GM12878 (cell line): ENCODE results near the gene CRISP2. TPM values are rescaled to one million over a fixed set of nuclear protein-coding genes. Genes with fewer than 3 reads are reported as not detected.

Experiments
- ATAC-seq: fragments of 200-7000 bp; cut with Tn5 transposase; 3 replicates; pipeline ENCODE4 v1.9.1; 2020; ENCODE audit warnings: mild to moderate bottlenecking, moderate library complexity
- BruUV-seq: library from RNA; stranded (reverse); fragments of 400-500 nt; replicated peaks from 2 replicates; lab custom pipeline; 2021; lab: Mats Ljungman, UMichigan
- CTCF ChIA-PET: fragments of 300-600 bp; sonication (Branson Sonifier 250); formaldehyde crosslinking; extraction: SDS; loops from one replicate; lab custom pipeline; 2021; ENCODE audit warnings: inconsistent platforms; lab: Yijun Ruan, JAX
- POLR2A ChIA-PET: fragments of 350-600 bp; formaldehyde crosslinking; extraction: SDS; loops from one replicate; lab custom pipeline; 2021; ENCODE audit warnings: inconsistent platforms; lab: Charles Lee
- RAD21 ChIA-PET: fragments of 300-600 bp; sonication (Branson Sonifier 250); formaldehyde crosslinking; loops from one replicate; lab custom pipeline; 2023; ENCODE audit warnings: antibody characterized with exemption; ENCODE audit not compliant: unreplicated experiment; lab: Charles Lee
- SMC1A ChIA-PET: fragments of 300-600 bp; sonication (Branson Sonifier 250); formaldehyde crosslinking; loops from one replicate; lab custom pipeline; 2023; ENCODE audit not compliant: unreplicated experiment, uncharacterized antibody; lab: Charles Lee
- DNase-seq: peaks from one replicate; pipeline ENCODE4 v3.0.0-alpha.2; 2011; ENCODE audit warnings: low read depth, low spot score
- FAIRE-seq: peaks from 3 replicates; lab custom pipeline; 2011; peaks lifted over from hg19 to GRCh38; lab: Jason Lieb, UNC
- H2AFZ ChIP-seq: 2 replicates; pipeline ENCODE4 v1.6.0; 2011; ENCODE audit warnings: low read depth, low read length, control low read depth; ENCODE audit not compliant: control insufficient read depth
- H3K27ac ChIP-seq: 2 replicates; pipeline ENCODE4 v1.5.1; 2011; ENCODE audit warnings: control low read depth; ENCODE audit not compliant: control insufficient read depth, insufficient read depth
- H3K27me3 ChIP-seq, 2 experiments: replicated peaks in 1 of 2; 2 replicates each; pipeline versions ENCODE4 v1.6.0 to v1.6.1; 2011; ENCODE audit warnings: low read length in 1 of 2; ENCODE audit not compliant: control insufficient read depth in 2 of 2, insufficient read depth in 2 of 2
- H3K36me3 ChIP-seq, 2 experiments: 2 replicates each; pipeline ENCODE4 v1.5.1; 2011; ENCODE audit warnings: low read length in 1 of 2; ENCODE audit not compliant: control insufficient read depth in 2 of 2, insufficient read depth in 2 of 2
- H3K4me1 ChIP-seq: 2 replicates; pipeline ENCODE4 v1.6.1; 2011; ENCODE audit warnings: mild to moderate bottlenecking, low read length, moderate library complexity, mixed read lengths; ENCODE audit not compliant: control insufficient read depth, insufficient read depth
- H3K4me2 ChIP-seq: 2 replicates; pipeline ENCODE4 v1.6.0; 2011; ENCODE audit warnings: control low read depth; ENCODE audit not compliant: control insufficient read depth, insufficient read depth
- H3K4me3 ChIP-seq: fragments of 200-600 bp; sonication (generic); 2 replicates; pipeline ENCODE4 v1.5.1; 2016
- H3K79me2 ChIP-seq: 2 replicates; pipeline ENCODE4 v1.6.0; 2011; ENCODE audit warnings: low read length; ENCODE audit not compliant: control insufficient read depth, insufficient read depth
- H3K9ac ChIP-seq: 2 replicates; pipeline ENCODE4 v1.8.0; 2011; ENCODE audit warnings: low read length, control low read depth, mixed read lengths; ENCODE audit not compliant: control insufficient read depth, insufficient read depth
- H3K9me3 ChIP-seq: replicated peaks from 3 replicates; pipeline ENCODE4 v1.5.1; 2011; ENCODE audit warnings: mild to moderate bottlenecking, low read length; ENCODE audit not compliant: control insufficient read depth, insufficient read depth
- H4K20me1 ChIP-seq: 2 replicates; pipeline ENCODE4 v1.6.0; 2011; ENCODE audit not compliant: control insufficient read depth, insufficient read depth
- BRCA1 ChIP-seq: IDR thresholded peaks from 2 replicates; pipeline ENCODE4 v1.6.1; 2011; ENCODE audit warnings: low read depth, low read length, improper control_type of control experiment
- DPF2 ChIP-seq: fragments of 450-650 bp; IDR thresholded peaks from 2 replicates; pipeline ENCODE4 v1.6.1; 2017; ENCODE audit warnings: mild to moderate bottlenecking
- ETV6 ChIP-seq, 2 experiments: fragments of 450-650 bp in 1 of 2; IDR thresholded peaks in 1 of 2; conservative IDR thresholded peaks in 1 of 2; 2 replicates each; pipeline ENCODE4 v1.6.1; 2014; ENCODE audit warnings: antibody characterized with exemption in 1 of 2, borderline replicate concordance in 1 of 2, low read depth in 1 of 2, mild to moderate bottlenecking in 1 of 2, moderate library complexity in 1 of 2
- HSF1 ChIP-seq: fragments of 150-350 bp; IDR thresholded peaks from 2 replicates; pipeline ENCODE4 v1.6.1; 2014; ENCODE audit warnings: mild to moderate bottlenecking, low read depth, low read length
- IRF3 ChIP-seq: fragments of 450-650 bp; IDR thresholded peaks from 2 replicates; pipeline ENCODE4 v1.6.1; 2014; ENCODE audit warnings: mild to moderate bottlenecking
- IRF4 ChIP-seq: IDR thresholded peaks from 2 replicates; pipeline ENCODE4 v1.6.1; 2011; ENCODE audit warnings: low read depth, low read length
- MYB ChIP-seq: fragments of 150-350 bp; IDR thresholded peaks from 2 replicates; pipeline ENCODE4 v1.6.1; 2014; ENCODE audit warnings: mild to moderate bottlenecking, low read depth, low read length, borderline replicate concordance
- NKRF ChIP-seq: fragments of 450-650 bp; conservative IDR thresholded peaks from 2 replicates; pipeline ENCODE4 v1.6.1; 2017; ENCODE audit warnings: mild to moderate bottlenecking, moderate library complexity
- NR2C2 ChIP-seq: IDR thresholded peaks from 2 replicates; pipeline ENCODE4 v1.6.1; 2011; ENCODE audit warnings: borderline replicate concordance, low read depth; ENCODE audit not compliant: control insufficient read depth, insufficient read length
- NRF1 ChIP-seq: conservative IDR thresholded peaks from 2 replicates; pipeline ENCODE4 v1.6.1; 2011; ENCODE audit warnings: mild to moderate bottlenecking, low read depth, low read length, improper control_type of control experiment
- TAF1 ChIP-seq: IDR thresholded peaks from 2 replicates; pipeline ENCODE4 v1.6.1; 2011; ENCODE audit warnings: mild to moderate bottlenecking, low read depth, low read length, borderline replicate concordance
- TBL1XR1 ChIP-seq: IDR thresholded peaks from 2 replicates; pipeline ENCODE4 v1.6.1; 2012; ENCODE audit warnings: low read depth, low read length, improper control_type of control experiment
- ZZZ3 ChIP-seq: IDR thresholded peaks from 2 replicates; pipeline ENCODE4 v1.6.1; 2011; ENCODE audit warnings: low read depth; ENCODE audit not compliant: control insufficient read depth, insufficient read length
- WGBS: methylation state at CpG from one replicate; pipeline ENCODE4 v1.1.6; 2016; ENCODE audit warnings: low lambda C conversion rate; ENCODE audit not compliant: insufficient replicate concordance, insufficient coverage; ENCODE audit errors: missing lambda C conversion rate; 5-methylcytosine and 5-hydroxymethylcytosine counted together
- in situ Hi-C: fragments of 300-500 bp; cut with MboI; formaldehyde crosslinking; loops from 9 replicates; pipeline ENCODE4 v1.14.3; 2018; ENCODE audit warnings: mixed read lengths
- intact Hi-C: fragments of 100-400 bp; cut with micrococcal nuclease; formaldehyde crosslinking; loops from one replicate; pipeline ENCODE4 v1.14.2; 2022; ENCODE audit not compliant: unreplicated experiment
- polyA plus RNA-seq, 11 experiments: library from polyadenylated mRNA; depleted of rRNA in 4 of 11; unstranded in 6 of 11; stranded (reverse) in 5 of 11; fragments of >200 nt; fragmentation: Nextera tagmentation in 4 of 11; fragmentation: Illumina TruSeq in 1 of 11; extraction: Ambion mirVana in 4 of 11; extraction: Trizol in 1 of 11; gene quantifications; 1 replicate in 1 of 11; 2 replicates in 10 of 11; pipeline versions ENCODE4 v1.2.1 to v1.2.3, GENCODE V29; 2011 to 2016; ENCODE audit warnings: inconsistent platforms in 2 of 11, missing spikeins in 2 of 11, low read depth in 1 of 11
- total RNA-seq, 4 experiments: library from RNA; depleted of rRNA in 3 of 4; stranded (reverse); fragments of >200 nt in 3 of 4; fragmentation: Illumina TruSeq in 1 of 4; extraction: Trizol in 1 of 4; gene quantifications; 2 replicates each; pipeline versions ENCODE4 v1.2.1 to v1.2.3, GENCODE V29; 2013 to 2021

CRISP2 gene
- total and polyA plus RNA-seq, 10 of the 15 experiments (the other 5 are each of a cell fraction or from before 2014, with no cell fraction given), result not detected

GRCh38 chr6:49649988-49650387 lies 63.4 kb downstream of the CRISP2 start:
- no peak for TF ChIP-seq ZZZ3
- POLR2A ChIA-PET, result no interaction called here
- in situ Hi-C loops, result no loop called here

GRCh38 chr6:49648036-49648435 lies 65.3 kb downstream of the CRISP2 start:
- no peaks in the 10 kb centered on the region for H3K79me2 ChIP-seq
- TF ChIP-seq IRF4 (no peak), DPF2 (no peak), TAF1 (no peak), NRF1 (no peak), MYB (no peak), NKRF (no peak), IRF3 (no peak), TBL1XR1 (no peak), BRCA1 (no peak), NR2C2 (no peak), HSF1 (no peak), ETV6 (conservative IDR thresholded peaks at IDR 0.05 in 1 of 2, IDR thresholded peaks at IDR 0.05 in 1 of 2; ENCODE audit: borderline replicate concordance in 1 of 2, low read depth in 1 of 2) (no peak)

More at GRCh38 chr6:49649988-49650387, 63.4 kb downstream of the CRISP2 start:
- ATAC-seq (no peak), FAIRE-seq (no peak), DNase-seq (no peak)
- no peak overlapping the region for H2AFZ ChIP-seq
- SMC1A ChIA-PET, result no interaction called here
- H3K36me3 ChIP-seq, result no peaks in the 10 kb centered on the region
- no peak overlapping the region for H3K9ac ChIP-seq
- no peaks in the 10 kb centered on the region for H4K20me1 ChIP-seq
- H3K4me1 ChIP-seq, result no peaks in the 10 kb centered on the region
- no peak overlapping the region for H3K27ac ChIP-seq
- H3K9me3 ChIP-seq, result no peaks in the 10 kb centered on the region
- H3K4me2 ChIP-seq, result no peak overlapping the region
- H3K4me3 ChIP-seq, result no peak overlapping the region
- no peaks in the 10 kb centered on the region; a peak in 1 of 4 replicates for H3K27me3 ChIP-seq
- CTCF ChIA-PET, result no interaction called here
- RAD21 ChIA-PET, result no interaction called here
- WGBS, result 0% methylated on average over 1 of the region's 1 CpG
- no TSS peak for BruUV-seq
- intact Hi-C loops, result no loop called here
- H3K79me2 ChIP-seq, result no peaks in the 10 kb centered on the region

More at GRCh38 chr6:49648036-49648435, 65.3 kb downstream of the CRISP2 start:
- H3K27ac ChIP-seq, result no peak overlapping the region
- intact Hi-C loops (no loop called here), in situ Hi-C loops (no loop called here)
- RAD21 ChIA-PET, result no interaction called here
- H3K36me3 ChIP-seq, result no peaks in the 10 kb centered on the region
- H3K4me2 ChIP-seq, result no peak overlapping the region
- POLR2A ChIA-PET, result no interaction called here
- H3K4me3 ChIP-seq, result no peak overlapping the region
- BruUV-seq, result no TSS peak
- CTCF ChIA-PET, result interaction anchor here (1.3 kb wide), 1 partner anchor 203 kb away, joined by 3 read pairs; no protein-coding TSS in a partner anchor
- no peaks in the 10 kb centered on the region for H3K9me3 ChIP-seq
- no peak overlapping the region for H2AFZ ChIP-seq
- SMC1A ChIA-PET, result no interaction called here
- H3K9ac ChIP-seq, result no peak overlapping the region
- no peak for DNase-seq
- no peaks in the 10 kb centered on the region for H4K20me1 ChIP-seq
- no peak for ATAC-seq
- H3K27me3 ChIP-seq, result no peaks in the 10 kb centered on the region
- no peaks in the 10 kb centered on the region for H3K4me1 ChIP-seq
- no peak for FAIRE-seq
